Ureter (tissue), 1 donor: ENCODE results near the gene AP3S2. TPM values are rescaled to one million over a fixed set of nuclear protein-coding genes. Genes with fewer than 3 reads are reported as not detected.
"Not testable (repeated sequence)": the region's sequence is repeated elsewhere in the genome, so short reads cannot be mapped to it uniquely, and the experiment has no call there.

Experiments used
- DNase-seq: peaks from one replicate; pipeline ENCODE4 v3.0.0-alpha.2; 2020; ENCODE audit warnings: low spot score
- total RNA-seq: library from RNA; stranded (reverse); gene quantifications from one replicate; pipeline ENCODE4 v1.2.4, GENCODE V29; 2023
- donor health status: DM: yes; HTN: yes; CAD: no.

Gene AP3S2
- total RNA-seq, 1 donor from 2014 or later = 52.8 TPM

DNA sequence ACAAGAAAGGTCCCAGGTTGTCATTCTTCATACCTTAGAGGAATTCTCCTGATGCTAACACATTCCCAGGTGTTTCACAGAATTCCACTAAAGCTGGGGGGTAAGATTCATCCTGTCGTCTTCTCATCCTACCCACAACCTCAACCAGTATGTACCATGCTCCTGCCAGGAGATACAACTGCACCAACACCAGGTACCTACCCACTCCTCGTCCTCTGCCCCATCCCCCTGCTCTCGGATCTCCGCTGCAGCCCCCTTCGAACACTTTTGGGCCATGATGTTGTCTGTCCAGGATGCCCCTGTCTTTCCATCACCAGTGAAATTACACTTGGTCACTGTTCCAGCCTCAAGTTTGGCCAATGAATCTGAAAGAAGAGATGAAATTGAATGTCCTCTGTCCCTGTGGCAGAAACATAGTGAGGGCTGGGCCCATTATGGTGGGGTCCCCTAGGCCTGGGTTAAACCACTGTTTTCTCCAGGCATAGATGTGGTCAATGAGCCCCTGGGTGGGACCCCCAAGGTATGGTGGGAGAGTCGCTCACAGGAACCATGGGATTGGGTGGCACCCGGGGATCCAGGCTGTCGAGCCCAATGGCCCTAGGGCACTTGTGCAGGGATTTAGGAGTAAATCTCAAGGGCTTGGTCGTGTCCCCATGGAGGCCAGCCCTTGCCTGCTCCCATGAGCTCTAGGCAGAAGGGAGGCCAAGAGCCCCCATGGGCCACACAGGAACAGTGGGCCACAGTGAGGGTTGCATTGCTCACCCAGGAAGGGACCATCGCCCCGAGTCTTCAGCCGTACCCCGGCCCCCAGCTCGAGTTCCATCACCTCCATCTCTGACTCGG is 9.4 kb upstream of the AP3S2 start:
- no peak for DNase-seq

DNA sequence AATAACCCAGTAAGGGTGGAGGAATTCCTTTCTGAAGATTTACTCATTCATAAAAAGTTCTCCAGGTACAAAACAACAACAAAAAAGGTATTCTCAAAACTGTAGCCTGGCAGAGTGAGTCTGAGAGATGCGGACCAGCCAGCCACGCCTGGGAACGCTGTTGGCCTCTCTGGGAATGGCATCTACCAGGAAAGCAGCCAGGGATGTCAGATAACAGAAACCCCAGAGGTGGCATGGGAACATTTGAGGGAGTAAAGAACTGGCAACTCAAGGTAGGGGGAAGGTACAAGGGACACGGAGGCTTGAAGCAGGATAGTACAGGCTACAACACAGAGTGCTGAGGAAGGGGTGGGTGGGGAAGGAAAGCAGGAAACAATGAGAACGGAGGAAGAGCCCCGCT is 7.1 kb upstream of the AP3S2 start:
- no peak for DNase-seq

DNA sequence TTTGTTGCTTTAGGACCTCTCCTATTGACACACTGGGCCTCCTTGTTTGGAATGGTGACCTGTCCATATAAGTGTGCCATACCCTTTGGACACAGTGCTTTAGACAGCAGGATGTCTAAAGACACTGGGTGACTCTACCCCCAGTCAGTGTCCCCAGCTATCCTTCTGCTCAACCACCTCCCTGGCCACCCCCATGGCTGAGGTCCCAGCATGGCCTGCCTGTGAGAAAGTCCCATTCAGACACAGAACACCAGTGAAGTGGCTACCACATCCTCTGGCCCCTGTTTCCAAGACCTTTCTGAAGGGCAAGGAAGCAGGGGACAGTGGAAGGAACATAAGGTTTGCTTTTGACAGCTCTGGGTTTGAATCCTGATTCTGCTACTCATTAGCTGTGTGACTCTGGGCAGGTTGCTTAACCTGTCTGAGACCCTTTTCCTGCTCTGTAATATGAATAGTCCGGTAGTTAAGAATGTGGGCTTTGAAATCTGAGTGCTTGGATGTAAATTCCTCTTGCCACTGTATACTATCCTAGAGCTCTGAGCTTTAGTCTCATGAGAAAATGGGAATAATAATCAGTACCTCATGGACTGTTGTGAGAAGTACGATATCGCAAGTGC is 6.3 kb upstream of the AP3S2 start:
- DNase-seq = no peak

GRCh38 chr15:89899295-89899945 is 5.6 kb upstream of the AP3S2 start:
- DNase-seq = no peak

GRCh38 chr15:89898614-89899294 is 5.0 kb upstream of the AP3S2 start:
- no peak for DNase-seq

DNA sequence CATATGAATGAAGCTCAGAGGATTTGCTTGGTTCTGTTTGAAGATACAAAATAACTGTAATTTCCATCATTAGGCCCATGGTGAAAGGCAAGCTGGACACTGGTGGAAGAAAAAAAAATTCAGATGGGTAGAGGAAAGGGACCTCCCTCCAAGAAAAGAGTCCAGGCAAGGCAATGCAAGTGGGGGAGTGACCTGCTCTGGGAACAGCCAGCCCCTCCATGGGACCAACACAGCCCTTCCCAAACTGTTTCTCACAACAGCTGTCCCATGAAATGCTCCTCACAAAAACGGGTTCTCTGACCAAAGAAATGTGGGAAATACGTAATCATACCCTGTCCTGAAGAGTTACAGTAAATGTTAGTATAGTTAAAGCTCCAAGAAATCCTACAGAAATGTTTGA is 4.4 kb upstream of the AP3S2 start:
- no peak for DNase-seq

DNA sequence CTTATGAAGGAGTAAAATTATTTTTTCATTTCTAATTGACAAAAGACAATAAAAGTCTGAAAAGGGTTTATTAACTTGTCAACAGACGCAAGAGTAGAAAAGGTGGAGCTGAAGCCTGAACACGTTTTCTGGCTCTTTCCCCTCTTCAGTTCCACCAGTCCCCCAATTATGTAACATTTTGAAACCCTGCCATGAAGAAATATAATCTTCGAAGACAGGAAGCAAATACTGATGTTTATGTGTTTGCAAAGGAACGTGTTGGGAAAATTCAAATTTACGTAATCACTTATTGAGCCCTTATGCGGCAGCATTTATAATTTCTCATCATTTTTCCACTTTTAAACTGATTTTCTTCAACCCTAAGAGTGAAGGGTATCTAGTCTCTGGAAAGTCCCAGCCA is 767 bp downstream of the AP3S2 start:
- DNase-seq = no peak

DNA sequence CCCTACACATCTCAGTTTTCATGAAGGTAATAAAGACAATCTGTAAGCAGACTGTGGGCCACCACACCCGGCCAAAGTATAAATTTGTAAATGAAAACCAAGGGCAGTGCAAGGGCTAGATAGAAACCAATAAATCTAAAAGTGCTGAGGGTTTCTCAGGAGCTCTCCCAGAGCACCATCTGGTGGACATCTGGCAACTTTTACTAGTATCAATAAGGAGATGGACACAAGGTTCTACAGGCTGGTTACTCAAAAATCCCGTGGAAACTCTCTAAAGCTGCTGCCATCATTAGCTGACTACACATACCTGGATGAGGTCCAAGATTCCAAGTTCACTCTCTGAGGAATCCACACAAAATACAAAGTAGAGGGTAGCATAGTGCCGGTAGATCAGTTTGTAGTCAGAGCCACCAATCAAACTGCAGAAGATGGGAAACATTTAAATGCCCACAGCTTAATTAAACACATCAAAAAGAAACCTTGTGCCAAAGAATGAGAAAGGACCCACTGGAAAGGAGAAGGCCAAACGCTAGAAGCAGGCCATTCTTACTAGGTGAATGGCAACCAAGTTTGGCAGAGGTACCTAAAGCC is 5.5 kb downstream of the AP3S2 start:
- DNase-seq = no peak

- DNase-seq = no peak
Observed at GRCh38 chr15:89885611-89886010, 8.2 kb downstream of the AP3S2 start.

DNA sequence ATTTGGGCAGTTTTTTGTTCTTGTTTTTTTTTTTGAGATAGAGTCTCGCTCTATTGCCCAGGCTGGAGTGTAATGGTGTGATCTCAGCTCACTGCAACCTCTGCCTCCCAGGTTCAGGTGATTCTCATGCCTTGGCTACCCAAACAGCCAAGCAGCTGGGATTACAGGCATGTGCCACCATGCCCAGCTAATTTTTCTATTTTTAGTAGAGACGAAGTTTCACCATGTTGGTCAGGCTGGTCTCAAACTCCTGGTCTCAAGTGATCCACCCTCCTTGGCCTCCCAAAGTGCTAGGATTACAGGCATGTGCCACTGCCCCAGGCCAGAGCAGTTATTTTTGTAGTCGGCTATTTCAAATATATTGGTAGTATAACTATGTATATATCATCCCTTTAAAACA is 8.6 kb downstream of the AP3S2 start:
- not testable (repeated sequence) for DNase-seq

DNA sequence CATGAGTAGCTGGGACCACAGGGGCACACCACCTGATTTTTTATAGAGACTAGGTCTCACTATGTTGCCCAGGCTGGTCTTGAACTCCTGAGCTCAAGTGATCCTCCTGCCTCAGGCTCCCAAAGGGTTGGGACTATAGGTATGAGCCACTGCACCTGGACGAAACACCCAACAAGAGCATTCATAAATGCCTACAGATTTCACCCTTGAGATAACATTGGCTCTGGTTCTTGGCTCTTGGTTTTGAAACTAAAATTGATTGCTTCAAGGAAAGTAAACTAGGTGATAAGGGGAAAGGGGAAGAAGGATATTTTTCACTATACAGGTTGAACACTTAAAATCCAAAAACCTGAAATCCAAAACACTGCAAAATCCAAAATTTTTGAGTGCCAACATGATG is 10.3 kb downstream of the AP3S2 start:
- DNase-seq = no peak

GRCh38 chr15:89880727-89881126 is 13.1 kb downstream of the AP3S2 start:
- no peak for DNase-seq

DNA sequence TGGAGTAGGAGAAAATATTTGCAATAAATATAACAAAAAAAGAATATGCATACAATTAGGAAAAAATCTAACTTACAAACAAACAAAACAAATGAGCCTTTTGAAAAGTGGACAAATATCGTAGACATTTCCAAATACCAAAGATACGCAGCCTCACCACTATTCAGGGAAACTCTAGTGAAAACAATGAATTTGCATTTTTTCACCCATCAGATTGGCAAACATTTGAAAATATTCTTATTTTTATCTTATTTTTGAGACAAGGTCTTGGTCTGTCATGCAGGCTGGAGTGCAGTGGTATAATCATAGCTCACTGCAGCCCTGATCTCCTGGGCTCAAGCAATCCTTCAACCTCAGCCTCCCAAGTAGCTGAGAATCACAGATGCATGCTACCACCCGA is 15.5 kb downstream of the AP3S2 start:
- no peak for DNase-seq

DNA sequence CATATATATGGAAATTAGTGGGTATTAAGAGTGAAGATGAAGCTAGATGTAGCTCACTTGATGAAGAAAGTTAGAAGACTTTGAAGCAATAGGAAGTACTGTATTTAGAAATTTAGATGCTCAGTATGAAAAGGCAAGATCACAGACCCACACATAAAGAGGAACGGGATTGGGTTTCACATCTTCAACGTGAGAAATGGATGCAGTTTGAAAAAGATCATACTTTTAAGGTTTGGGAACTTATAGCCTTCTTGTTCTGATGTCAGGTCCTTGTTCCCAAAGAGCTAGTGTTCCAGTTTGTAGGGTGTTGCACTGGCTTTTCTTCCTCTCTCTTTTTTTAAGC is 16.7 kb downstream of the AP3S2 start:
- DNase-seq = no peak

DNA sequence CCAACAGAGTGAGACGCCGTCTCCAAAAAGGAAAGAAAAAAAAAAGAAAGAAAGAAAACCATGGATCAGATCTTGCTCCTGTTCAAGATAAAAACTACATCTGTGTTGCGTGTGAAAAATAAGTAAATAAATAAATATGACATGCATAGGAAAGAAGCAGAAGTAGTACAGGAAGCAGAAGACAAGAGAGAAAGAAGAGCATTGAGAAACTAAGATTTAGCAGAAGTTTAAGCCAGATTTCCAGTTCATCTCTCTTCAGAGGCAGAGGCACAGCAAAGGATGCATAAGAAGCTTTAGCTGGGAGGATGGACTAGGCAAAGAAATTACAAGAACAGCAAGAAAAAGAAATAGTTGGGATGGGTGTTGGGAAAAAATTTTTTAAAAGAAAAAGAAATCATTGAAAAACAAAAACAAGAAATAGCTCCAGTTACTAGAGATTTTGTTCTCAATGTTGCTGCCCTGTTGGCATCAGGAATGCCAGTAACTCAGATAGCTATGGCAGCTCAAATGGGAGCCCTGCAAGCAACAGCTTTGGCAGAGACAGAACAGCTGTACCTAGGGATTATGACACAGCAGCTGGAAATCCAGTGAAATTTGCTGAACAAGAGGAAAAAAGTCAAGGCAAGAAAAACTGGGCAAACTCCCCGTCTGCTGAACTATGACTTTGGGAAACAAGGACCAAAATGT is 17.3 kb downstream of the AP3S2 start:
- no peak for DNase-seq

- DNase-seq = no peak
Observed at GRCh38 chr15:89875741-89876140, 18.1 kb downstream of the AP3S2 start.

- peak; percentile 86 for DNase-seq
Observed at GRCh38 chr15:89874926-89875564, 18.7 kb downstream of the AP3S2 start.

- DNase-seq = no peak
Observed at GRCh38 chr15:89870688-89871288, 23.0 kb downstream of the AP3S2 start.

- DNase-seq = no peak
Observed at GRCh38 chr15:89870006-89870405, 23.8 kb downstream of the AP3S2 start.

- not testable (repeated sequence) for DNase-seq
Observed at GRCh38 chr15:89869490-89869889, 24.3 kb downstream of the AP3S2 start.
